HG02840 (cell line): ENCODE results near the gene ALKBH6.

Source experiments
- ATAC-seq: cut with Tn5 transposase; IDR thresholded peaks from one replicate; pipeline ENCODE4 v1.9.1; 2021; ENCODE audit warnings: mild to moderate bottlenecking, moderate library complexity, moderate number of reproducible peaks; ENCODE audit not compliant: unreplicated experiment, low FRiP score

Gene ALKBH6

GRCh38 chr19:35966771-35967170 is 47.2 kb downstream of the ALKBH6 start:
- no peak for ATAC-seq

- no peak for ATAC-seq
Observed at GRCh38 chr19:35963514-35963913, 50.5 kb downstream of the ALKBH6 start.

GRCh38 chr19:35960432-35960972 is 53.5 kb downstream of the ALKBH6 start:
- ATAC-seq = no peak

DNA sequence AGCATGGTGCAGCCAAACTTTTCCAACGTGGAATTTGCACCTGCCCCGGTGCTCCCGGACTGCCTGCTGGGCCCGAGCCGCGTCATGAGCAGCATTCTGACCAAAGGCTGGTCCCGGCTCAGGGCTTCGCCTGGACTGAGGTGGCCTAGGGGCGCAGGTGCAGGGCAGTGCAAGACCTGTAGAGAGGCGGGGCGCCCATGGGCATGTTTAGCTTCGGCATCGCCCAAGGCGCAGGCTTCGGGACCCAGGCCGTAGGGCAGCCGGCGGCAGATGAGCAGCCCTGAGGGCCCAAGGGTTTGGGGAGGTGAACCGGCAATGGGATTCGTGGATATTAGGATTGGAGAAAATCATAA is 54.1 kb downstream of the ALKBH6 start:
- ATAC-seq = no peak
